Stimulated activated naive CD8-positive, alpha-beta T cell treated with anti-CD3 and anti-CD28 coated beads, Interleukin-15, amount 100 ng/mL, for 72 hours (primary cell): ENCODE results near the gene TSBP1.
"Not testable (repeated sequence)": the region's sequence is repeated elsewhere in the genome, so short reads cannot be mapped to it uniquely, and the experiment has no call there.

Experiments
- ATAC-seq: fragments of 150-1000 bp; cut with Tn5 transposase; 2 replicates; pipeline ENCODE4 v1.10.0; 2021; ENCODE audit warnings: mild to moderate bottlenecking, moderate library complexity
- DNase-seq, 2 donors: peaks; one replicate each; pipeline ENCODE4 v3.0.0; 2021 to 2022
- H3K27ac Mint-ChIP-seq, 2 donors: one replicate each; pipeline ENCODE4 v1.8.0; 2022; ENCODE audit warnings: mild to moderate bottlenecking in 2 of 2, mixed read lengths in 2 of 2, moderate library complexity in 2 of 2
- H3K27me3 Mint-ChIP-seq: one replicate; pipeline ENCODE4 v1.8.0; 2022; ENCODE audit warnings: mixed read lengths
- H3K4me1 Mint-ChIP-seq: one replicate; pipeline ENCODE4 v1.8.0; 2022; ENCODE audit warnings: mild to moderate bottlenecking, mixed read lengths
- H3K4me3 Mint-ChIP-seq, 2 donors: one replicate each; pipeline ENCODE4 v1.8.0; 2022; ENCODE audit warnings: mild to moderate bottlenecking in 2 of 2, mixed read lengths in 2 of 2, moderate library complexity in 1 of 2
- H3K9me3 Mint-ChIP-seq, 2 donors: one replicate each; pipeline ENCODE4 v1.8.0; 2022; ENCODE audit warnings: mixed read lengths in 2 of 2

TSBP1 gene

GRCh38 chr6:32257262-32257661, 114.4 kb downstream of the TSBP1 start:
- not testable (repeated sequence) for H3K9me3 Mint-ChIP-seq, H3K4me3 Mint-ChIP-seq, ATAC-seq, DNase-seq, H3K27ac Mint-ChIP-seq
- H3K27me3 Mint-ChIP-seq: peaks cover 20% of the 10 kb centered on the region
- H3K4me1 Mint-ChIP-seq: peaks cover 23% of the 10 kb centered on the region

DNA sequence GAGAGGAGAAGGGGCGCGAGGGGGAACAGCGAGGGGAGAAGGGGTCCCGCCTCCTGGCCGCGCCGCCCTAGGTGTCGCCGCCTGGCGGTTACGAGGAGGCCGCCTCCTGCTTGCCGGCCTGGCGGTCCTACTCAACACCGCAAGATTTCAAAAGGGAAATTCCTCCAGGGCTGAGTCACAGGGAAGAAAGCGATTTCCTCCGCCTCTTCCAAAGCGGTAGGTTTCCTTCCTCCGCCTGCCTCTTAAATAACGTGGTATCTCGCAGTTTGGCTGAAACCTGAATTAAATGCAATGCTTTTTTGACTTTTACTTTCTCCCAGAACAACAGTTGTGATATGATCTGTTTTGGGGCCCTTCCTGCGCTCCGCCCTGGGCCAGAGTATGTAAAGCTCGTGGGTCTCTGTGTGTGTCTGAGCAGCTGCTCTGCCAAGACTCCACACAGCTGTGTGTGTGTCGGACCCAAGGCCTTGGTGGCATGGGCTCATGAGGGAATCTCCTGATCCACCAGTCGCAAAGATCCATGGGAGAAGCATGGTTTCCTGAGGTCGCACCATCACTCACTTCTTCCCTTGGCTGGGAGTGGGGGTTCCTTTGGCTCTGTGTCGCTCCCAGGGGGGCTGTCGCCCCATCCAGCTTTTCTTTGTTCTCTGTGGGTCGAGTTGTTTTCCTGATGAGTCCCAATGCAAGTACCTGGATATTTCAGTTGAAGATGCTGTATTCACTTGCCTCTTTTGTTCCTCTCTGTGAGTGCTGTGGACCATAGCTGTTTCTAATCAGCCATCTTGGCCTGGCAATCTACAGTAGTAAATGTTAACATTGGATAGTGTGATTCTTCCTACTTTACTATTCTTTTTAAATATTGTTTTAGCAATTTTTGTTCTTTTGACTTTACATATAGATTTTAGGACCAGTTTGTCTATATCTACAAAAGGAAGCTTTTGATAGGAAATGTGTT, 116.2 kb downstream of the TSBP1 start:
- H3K27ac Mint-ChIP-seq: peak overlapping the region; percentile 30 to 75
- ATAC-seq (peak; percentile 92), DNase-seq (peak; percentile 57 to 80)
- peaks cover 29% of the 10 kb centered on the region for H3K4me1 Mint-ChIP-seq
- peaks cover 10% of the 10 kb centered on the region for H3K27me3 Mint-ChIP-seq
- no peaks in the 10 kb centered on the region for H3K9me3 Mint-ChIP-seq
- peak overlapping the region; percentile 56 to 69 for H3K4me3 Mint-ChIP-seq

DNA sequence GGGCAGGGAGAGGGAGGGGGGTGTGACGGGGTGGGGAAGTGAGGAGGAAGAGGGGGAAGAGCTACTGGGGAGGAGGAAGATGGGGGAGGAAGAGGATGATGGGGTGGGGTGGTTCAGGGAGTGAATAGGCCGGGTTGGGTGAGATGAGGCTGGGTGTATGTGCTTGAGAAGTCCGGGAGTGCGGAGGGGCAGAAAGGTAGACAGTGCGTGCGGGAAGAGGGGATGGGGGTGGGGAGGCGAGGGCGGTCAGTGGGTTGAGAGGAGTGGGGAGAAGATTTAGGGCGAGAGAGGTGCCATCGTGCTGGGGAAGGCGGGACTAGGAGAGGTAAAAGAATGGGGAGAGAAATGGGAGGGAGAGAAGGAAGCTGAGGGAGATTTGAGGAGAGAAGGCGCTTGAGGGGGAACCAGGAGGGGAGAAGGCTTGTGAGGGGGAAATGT, 116.9 kb downstream of the TSBP1 start:
- H3K4me1 Mint-ChIP-seq: peaks cover 29% of the 10 kb centered on the region
- H3K27ac Mint-ChIP-seq: peak overlapping the region in 1 of 2 donors; percentile 62
- no peak for DNase-seq
- ATAC-seq: no peak
- peaks cover 4% of the 10 kb centered on the region for H3K27me3 Mint-ChIP-seq
- no peaks in the 10 kb centered on the region for H3K9me3 Mint-ChIP-seq
- peak overlapping the region; percentile 56 to 69 for H3K4me3 Mint-ChIP-seq

- H3K4me3 Mint-ChIP-seq: peak overlapping the region; percentile 0 to 35
- peaks cover 29% of the 10 kb centered on the region for H3K4me1 Mint-ChIP-seq
- peak overlapping the region in 1 of 2 donors; percentile 17 for H3K27ac Mint-ChIP-seq
- ATAC-seq (peak; percentile 76), DNase-seq (no peak)
- no peaks in the 10 kb centered on the region for H3K27me3 Mint-ChIP-seq
- no peaks in the 10 kb centered on the region for H3K9me3 Mint-ChIP-seq
Measured at GRCh38 chr6:32252331-32253009, 119.2 kb downstream of the TSBP1 start.

- ATAC-seq (no peak), DNase-seq (no peak)
- no peak overlapping the region for H3K27ac Mint-ChIP-seq
- H3K9me3 Mint-ChIP-seq: no peaks in the 10 kb centered on the region
- H3K4me3 Mint-ChIP-seq: no peak overlapping the region
- H3K27me3 Mint-ChIP-seq: no peaks in the 10 kb centered on the region
- peaks cover 25% of the 10 kb centered on the region for H3K4me1 Mint-ChIP-seq
Measured at GRCh38 chr6:32249262-32249661, 122.4 kb downstream of the TSBP1 start.

DNA sequence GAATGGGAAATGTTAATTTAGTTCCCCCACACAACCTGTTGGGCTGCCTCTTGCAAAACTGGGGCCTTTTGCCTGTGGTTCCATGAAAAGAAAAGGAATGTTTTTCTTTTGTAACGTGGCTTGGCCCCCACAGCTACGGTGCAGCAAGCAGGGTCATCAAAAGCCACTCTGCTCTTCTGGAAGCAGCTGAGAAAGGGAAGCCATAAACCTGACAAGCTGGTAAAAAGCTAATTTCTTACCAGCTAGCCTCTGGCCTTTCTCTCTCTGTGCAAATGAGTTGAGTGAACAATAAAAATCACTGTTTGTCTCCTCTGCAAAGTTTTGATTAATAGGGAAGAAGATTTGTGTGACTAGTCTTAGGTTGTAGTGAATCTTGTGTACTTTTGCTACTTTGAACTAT, 124.3 kb downstream of the TSBP1 start:
- ATAC-seq (no peak), DNase-seq (no peak)
- H3K4me1 Mint-ChIP-seq: peaks cover 19% of the 10 kb centered on the region
- H3K4me3 Mint-ChIP-seq: no peak overlapping the region
- H3K27ac Mint-ChIP-seq: no peak overlapping the region
- no peaks in the 10 kb centered on the region for H3K27me3 Mint-ChIP-seq
- no peaks in the 10 kb centered on the region for H3K9me3 Mint-ChIP-seq

DNA sequence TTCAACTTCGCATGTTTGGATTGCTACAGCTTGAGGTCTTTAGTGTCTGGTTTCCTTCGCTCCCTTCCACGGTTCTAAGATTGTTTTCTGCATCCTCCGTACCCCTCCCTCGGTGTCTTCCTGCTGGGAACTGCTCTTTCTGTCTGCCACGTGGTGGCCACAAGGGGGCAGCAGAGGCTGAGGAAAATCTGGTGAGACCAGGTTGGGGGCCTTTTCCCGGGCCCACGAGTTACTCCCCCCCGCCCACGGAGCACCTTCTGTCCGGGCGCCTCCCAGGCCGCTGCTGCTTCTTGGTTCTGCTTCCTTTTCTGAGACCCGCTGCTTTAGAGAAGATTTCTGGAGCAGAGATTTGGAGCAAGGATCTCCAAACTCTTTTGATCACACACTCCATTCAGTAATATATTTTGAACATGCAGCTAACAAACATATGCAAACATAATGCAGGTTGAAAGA, 126.7 kb downstream of the TSBP1 start:
- peak overlapping the region in 1 of 2 donors; percentile 44 for H3K27ac Mint-ChIP-seq
- ATAC-seq (peak; percentile 69), DNase-seq (peak; percentile 58 to 65)
- H3K4me1 Mint-ChIP-seq: peaks cover 33% of the 10 kb centered on the region
- H3K27me3 Mint-ChIP-seq: no peaks in the 10 kb centered on the region
- no peaks in the 10 kb centered on the region for H3K9me3 Mint-ChIP-seq
- peak overlapping the region; percentile 24 to 64 for H3K4me3 Mint-ChIP-seq

DNA sequence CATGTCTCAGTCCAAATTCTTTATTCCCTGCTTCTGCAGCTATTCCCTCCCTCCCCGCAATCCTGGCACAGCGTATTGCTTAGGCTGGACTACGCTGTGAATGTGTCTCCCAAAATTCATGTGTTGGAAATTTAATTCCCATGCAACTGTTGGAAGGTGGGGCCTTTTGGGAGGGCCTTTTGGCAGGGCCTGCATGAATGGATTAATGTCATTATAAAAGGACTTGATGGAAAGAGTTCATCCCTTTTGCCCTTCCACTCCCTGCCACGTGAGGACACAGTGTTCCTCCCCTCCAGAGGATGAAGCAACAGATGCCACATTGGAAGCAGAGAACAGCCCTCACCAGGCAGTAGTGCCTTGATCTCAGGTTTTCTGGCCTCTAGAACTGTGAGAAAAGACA, 127.4 kb downstream of the TSBP1 start:
- ATAC-seq: no peak
- no peak for DNase-seq
- no peak overlapping the region for H3K27ac Mint-ChIP-seq
- H3K27me3 Mint-ChIP-seq: no peaks in the 10 kb centered on the region
- no peaks in the 10 kb centered on the region for H3K9me3 Mint-ChIP-seq
- H3K4me1 Mint-ChIP-seq: peaks cover 39% of the 10 kb centered on the region
- no peak overlapping the region for H3K4me3 Mint-ChIP-seq
